Stimulated activated CD4-positive, alpha-beta T cell treated with anti-CD3 and anti-CD28 coated beads, Interleukin-12 subunit alpha, Interleukin-12 subunit beta, amount 100 ng/mL, for 4 hours (primary cell): ENCODE results near the gene EXPH5.
A peak's percentile ranks its signal among the peaks of the same experiment; 100 is the strongest.
"Not testable (repeated sequence)": the region's sequence is repeated elsewhere in the genome, so short reads cannot be mapped to it uniquely, and the experiment has no call there.

Source experiments
- DNase-seq: peaks from one replicate; pipeline ENCODE4 v3.0.0-alpha.2; 2020

Gene EXPH5

DNA sequence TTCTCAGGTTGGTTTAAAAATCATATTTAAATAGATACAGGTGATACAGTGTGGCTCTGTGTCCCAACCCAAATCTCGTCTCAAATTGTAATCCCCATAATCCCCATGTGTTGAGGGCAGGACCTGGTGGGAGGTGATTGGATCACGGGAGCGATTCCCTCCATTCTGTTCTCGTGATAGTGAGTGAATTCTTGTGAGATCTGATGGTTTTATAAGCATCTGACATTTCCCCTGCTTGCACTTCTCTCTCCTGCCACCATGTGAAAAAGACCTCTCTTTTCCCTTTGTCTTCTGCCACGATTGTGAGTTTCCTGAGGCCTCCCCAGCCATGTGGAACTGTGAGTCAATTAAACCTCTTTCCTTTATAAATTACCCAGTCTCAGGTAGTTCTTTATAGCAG is 9.2 kb upstream of the EXPH5 start:
- DNase-seq: not testable (repeated sequence)

DNA sequence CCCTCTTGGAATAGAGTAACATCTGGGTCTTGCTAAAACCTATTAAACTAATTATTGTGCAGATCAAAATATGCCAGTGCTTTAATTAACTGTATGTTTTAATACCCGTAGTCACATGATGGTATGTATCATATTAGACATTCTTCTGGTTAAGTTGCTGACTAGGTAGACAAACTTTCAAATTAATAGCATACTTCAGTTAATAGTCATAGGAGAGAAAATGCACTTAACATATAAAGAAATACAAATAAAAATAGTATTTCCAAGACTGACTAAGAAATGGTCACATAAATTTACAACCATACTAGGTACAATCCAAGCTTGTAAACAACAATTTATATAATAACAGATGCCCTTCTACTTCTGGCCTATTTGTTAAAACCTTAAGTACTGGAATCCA is 7.6 kb upstream of the EXPH5 start:
- no peak for DNase-seq

DNA sequence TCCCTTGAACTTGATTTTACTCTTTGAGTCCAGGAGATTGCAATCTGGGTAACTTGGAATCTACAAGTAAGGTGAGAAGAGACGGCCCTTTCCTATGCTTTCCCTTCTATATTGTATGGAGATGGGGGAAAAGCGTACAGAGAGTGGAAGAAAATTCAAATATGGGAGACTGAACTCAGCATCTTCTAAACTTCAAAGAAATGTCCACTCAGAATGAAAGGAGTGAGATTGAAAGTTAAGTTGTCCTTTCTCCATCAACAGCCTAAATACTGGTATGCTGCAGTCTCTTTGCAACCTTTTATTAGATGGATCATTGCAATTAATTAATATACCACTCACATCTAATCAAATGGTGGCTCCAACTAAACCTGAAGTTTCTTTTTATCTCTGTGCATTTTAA is 6.4 kb upstream of the EXPH5 start:
- DNase-seq: no peak

DNA sequence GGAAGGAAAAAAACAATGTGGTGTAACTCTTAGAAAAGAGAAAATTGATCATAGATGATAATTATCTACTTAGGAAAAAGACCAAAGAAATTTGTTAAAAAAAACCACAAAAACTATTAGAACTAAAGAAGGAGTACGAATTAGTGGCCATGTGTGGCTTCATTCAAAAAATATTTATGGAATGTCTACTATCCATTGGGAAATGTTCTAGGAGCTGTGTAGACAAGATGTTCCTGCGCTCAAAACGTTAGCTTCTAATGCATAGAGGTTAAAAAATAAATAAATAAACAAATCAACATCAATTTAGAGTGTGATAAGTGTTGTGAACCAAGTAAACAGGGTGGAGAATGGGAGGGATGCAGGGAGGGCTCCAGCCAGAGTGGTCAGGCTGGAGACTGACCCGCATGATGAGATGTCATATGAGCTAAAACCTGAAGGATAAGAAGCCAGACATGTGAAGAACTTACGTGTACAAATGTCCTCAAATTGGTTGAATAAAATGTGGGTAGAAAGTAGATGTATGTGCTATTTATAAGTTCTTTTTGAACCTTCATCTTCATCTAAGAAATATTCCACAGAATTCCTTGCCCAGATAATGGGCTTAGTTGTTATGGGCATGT is 4.3 kb upstream of the EXPH5 start:
- DNase-seq: no peak

DNA sequence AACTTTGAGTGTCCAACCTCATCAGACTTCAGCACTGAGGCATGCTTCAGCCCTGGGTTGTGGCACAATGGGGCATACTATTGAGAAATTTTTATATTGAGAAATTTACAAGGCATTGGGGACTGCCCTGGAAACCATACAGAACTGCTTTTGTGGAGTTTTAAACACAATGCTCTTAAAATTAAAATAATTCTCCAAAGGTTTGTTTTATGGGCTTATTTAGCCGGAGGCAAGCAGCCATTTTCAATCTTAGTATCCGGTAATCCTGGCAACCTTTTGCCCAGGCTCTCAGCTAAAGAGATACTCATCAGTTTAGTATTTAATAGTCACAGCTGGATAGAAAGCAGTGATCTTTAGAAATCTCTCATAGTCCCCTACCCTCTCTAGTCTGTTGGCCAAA is 3.1 kb upstream of the EXPH5 start:
- no peak for DNase-seq

DNA sequence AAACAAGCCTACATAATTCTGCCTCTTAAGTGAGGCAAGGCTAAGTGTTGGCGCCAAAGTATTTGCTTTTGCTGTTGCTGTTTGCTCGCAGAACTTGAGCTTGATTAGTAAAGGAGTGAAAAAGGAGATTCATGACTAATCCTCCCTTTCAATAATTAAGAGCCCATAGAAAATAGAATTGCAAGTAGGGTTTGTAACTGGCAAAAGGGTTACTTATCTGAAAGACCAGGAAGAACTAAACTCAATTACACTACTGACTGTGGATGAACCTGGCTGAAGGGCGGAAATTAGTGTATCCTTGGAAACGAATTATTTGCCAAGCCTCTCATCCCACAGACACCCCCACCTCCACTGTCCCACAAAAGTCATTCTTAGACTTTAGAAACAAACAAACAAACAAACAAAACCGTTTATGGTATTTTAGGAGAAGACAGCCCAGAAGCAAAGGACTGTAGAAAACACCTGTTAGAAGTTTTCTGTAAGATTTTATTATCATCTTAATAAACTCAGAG is 411 bp upstream of the EXPH5 start:
- DNase-seq: no peak

DNA sequence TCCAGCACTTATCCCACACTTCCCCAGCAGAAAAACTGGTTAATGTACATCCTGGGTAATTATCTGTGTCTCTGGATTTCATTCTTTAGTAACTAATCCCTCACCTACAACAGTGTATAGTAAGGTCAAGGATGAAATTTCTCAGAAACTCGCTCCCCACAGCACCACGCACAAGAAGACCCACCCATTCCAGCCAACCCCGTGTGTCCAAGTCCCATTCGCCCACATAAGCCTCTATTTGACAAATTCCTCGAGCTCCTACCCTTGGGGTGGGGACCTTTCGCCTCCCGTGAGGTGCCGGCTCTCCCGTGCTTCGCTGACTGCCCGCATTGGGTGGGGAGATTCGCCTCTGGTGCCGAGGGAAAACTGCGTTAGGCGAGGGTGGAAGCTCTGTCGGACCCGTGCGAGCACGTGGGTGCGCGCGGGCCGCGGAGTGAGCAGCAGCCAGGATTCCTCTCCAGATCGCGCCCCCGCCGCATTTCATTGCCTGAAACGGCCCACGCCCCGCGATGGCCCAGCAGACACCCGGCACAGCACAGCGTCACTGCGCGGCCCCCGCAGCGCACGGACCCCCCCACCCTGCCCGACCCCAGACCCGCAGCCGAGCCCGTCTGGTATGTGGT is 866 bp downstream of the EXPH5 start:
- peak; percentile 45 for DNase-seq

DNA sequence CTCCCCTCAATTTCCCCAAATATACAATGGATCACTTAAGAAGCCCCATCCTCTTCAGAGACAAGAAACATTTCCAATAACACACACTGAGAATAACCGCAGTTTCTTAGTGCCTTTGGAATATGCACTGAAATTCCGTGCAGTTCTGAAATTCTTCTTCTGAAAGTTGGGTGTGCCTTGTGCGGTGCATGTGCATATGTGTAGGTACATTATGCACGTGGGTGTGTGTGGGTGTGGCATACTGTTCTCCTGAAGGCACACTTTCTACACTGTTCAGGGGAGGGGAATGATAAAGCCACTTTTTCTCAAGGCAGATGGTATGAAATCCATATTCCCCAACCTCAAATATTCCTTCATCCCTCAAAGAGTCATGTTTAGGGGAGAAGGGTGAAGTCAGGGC is 1.7 kb downstream of the EXPH5 start:
- DNase-seq: no peak

DNA sequence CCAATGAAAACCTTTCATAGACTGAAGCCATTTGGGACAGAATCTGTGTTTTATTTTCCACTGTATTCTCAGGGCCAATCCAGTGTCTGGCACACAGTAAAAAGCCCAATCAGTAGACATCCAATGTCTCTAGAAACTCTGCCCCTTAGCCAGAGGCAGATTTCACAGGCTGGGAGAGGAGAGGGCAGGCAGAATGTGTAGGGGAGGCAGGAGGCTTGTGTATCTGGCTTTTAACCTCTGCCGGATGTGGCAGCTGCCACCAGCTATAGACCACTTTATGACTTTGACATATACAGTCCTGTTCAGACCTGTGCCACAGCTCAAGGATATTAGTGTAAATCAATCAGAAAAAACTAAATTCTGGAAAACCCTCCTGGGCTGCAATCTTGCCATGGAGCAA is 4.4 kb downstream of the EXPH5 start:
- no peak for DNase-seq

DNA sequence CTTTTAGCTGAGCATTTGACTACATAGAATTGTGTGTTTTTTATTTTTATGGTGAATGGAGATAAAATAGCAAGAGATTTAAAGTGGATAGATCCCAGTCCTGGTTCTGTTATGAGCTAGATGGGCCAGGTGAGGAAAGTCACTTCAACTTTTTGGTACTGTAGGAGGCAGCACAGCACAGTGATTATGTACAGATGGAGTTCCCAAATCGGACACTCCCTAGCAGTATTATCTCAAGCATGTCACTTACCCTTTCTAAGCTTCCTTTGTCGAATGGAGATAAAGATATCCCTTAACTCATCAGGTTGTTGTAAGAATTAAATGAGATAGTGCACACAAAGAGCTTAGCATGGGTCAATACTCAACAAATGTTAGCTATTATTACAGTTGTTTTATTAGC is 5.3 kb downstream of the EXPH5 start:
- no peak for DNase-seq

DNA sequence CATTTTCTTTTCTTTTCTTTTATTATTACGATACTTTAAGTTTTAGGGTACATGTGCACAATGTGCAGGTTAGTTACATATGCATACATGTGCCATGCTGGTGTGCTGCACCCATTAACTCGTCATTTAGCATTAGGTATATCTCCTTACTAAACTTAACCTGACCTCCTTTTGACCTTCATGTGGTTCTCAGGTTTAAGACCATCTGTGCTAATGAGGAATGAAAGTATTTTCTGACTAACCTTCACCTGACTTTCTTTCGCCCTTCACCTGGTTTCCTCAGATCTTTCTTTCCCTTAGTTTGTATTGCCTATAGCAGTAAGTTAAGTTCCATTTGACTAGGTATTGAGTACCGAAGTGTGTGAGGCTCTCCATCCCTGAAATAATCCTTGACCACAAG is 6.5 kb downstream of the EXPH5 start:
- DNase-seq: no peak

DNA sequence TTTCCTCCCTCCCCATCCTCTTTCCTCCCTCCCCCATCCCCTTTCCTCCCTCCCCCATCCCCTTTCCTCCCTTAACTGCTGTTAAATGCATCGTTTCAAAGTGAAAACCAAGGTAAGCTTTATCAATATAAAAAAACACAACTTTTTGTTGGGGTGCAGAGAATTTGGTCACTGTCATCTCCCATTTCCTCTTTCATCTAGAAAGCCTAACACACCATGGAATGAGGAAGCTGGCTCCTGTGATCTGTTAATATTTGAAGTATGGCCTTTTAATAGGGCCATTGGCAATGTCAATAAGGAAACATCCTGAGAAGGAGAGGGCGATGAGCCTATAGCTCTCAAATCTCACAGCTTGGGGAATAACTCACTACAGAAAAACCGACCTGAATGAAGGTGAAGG is 7.0 kb downstream of the EXPH5 start:
- DNase-seq: no peak

DNA sequence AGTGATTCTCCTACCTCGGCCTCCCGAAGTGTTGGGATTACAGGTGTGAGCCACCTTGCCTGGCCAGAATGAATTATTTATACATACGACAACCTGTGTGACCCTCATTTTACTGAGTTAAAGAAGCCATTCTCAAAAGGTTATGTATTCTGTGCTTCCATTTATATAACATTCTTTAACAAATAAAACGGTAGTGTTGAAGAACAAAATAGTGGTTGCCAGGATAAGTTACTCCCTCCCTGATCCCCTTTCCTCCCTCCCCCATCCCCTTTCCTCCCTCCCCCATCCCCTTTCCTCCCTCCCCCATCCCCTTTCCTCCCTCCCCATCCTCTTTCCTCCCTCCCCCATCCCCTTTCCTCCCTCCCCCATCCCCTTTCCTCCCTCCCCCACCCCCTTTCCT is 7.4 kb downstream of the EXPH5 start:
- not testable (repeated sequence) for DNase-seq

DNA sequence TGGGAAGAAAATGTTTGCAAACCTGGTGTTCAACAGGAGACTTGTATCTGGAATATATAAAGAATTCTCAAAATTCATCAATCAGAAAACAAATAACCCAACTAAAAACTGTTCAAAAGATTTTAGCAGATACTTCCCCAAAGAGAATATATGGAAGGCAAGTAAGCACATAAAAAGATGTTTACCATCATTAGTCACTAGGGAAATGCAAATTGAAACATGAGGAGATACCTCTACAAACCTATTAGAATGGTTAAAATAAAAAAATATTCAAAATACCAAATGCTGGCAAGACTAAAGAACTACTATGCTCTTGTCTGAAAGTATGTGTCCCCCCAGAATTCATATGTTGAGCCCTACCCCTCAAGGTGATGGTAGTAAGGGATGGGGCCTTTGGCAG is 8.6 kb downstream of the EXPH5 start:
- no peak for DNase-seq

DNA sequence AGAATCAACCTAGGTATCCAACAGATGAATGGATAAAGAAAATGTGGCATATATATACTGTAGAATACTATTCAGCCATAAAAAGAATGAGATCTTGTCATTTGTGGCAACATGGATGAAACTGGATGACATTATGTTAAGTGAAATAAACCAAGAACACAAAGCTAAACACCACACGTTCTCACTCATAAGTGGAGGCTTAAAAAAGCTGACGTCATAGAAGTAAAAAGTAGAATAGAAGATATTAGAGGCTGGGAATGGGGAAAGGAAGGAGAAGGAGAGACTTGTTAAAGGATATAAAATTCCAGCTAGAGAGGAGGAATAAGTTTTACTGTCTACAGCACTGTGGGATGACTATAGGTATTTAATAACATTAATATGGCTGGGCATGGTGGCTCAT is 12.9 kb downstream of the EXPH5 start:
- DNase-seq: no peak

DNA sequence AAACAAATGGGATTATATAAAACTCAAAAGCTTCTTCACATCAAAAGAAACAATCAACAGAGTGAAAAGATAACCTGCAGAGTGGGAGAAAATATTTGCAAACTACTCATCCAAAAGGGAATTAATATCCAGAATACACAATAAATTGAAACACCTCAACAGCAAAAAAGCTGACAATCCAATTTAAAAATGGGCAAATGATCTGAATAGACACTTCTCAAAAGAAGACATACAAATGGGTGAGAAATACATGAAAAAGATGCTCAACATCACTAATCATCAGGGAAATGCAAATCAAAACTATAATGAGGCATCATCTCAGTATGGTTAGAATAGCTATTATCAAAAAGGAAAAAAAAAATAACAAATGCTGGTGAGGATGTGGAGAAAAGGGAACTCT is 13.5 kb downstream of the EXPH5 start:
- DNase-seq: no peak

DNA sequence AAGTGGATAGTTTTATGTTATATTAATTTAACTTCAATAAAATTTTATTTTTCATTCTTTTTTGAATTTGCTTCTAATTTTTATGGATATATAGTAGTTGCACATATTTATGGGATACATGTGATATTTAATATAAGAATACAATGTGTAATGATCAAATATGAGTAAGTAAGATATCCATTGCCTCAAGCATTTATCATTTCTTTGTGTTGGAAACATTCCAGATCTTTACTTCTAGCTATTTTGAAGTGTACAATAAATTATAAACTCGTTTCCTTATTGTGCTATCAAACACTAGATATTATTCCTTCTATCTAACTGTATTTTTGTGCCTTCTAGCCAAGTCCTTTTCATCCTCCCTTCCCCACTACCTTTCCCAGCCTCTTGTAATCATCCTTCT is 17.0 kb downstream of the EXPH5 start:
- DNase-seq: no peak

DNA sequence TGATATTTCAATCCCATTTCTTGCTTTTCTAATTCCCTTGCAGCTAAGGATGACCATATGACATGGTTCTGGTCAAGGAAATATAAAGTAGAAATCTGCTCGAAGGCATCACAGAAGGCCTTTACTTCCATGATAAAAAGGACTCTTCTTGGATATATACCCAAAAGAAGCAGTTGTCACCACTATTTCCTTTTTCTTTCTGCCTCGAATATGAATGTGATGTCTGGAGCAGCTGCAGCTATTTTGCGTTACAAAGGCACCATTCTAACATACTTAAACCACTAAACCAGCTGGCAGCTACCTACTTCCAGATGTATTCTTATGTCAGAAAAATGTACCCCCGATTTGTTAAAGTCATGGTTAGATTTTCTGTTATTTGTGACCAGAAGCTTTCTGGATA is 18.9 kb downstream of the EXPH5 start:
- DNase-seq: no peak

DNA sequence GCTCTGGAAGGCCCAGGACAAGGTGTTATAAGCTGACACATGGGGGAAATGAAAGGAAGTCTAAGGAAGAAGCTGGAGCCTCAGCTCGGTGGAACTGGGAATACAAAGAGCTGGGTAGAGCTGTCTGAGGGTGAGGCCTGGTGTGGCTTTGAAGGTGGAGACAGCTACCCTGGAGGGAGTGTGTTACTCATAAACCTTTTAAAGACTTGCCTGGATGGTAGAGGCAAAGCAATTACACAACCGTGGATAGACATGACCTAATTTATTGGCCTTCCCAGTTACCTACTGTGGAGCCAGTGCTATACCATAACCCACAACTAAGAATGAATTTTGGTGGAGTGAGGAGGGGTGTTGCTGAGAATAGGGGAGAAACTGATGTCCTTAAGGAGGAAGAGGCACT is 22.6 kb downstream of the EXPH5 start:
- DNase-seq: no peak

DNA sequence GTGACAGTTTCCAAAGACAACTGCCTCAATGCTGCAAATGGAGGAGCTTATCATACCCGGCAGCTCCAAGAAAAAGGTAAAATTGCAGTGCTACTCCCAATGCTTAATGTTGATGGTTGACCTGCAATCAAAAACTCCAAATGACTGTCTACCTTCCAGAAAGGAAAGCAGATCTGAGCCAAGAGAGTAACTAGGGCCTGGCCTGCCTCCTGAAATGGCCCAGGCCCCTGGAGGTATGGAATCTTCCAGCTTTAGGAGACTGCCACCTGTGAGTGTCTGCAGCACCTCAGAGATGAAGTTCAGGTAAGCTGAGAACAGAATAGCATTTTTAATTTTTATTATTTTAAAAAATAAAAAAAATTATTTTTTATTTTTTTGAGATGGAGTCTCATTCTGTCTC is 23.7 kb downstream of the EXPH5 start:
- no peak for DNase-seq

DNA sequence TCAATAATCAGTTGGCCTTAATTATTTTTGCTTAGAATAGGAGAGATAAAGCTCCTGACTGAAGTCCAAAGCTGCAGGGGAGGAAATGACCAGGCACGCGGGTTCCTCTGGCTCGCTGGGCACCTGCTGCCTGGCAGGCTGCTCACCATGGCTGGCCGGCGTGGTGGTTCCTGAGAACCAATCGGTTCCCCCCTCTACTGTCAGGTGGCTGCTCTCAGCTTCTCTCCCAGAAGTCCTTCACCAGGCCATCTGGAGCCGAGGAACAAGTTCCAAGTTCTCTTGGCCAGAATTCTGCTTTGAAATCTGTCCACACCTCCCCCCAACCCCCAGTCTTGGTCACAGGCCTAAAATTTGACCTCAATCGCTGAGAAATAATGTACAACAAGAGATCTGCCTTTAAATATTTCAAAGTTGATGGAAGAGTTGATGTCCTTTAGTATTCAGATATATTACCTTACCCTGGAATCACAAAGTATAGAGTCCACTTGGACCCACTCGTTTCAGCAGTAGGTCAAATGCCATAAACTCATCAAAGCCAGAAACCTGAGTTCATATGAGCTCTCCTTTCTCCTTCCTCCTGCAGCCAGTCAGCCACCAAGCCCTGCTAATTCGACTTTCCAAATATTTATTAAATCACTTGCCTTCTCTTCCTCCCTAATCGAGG is 25.2 kb downstream of the EXPH5 start:
- DNase-seq: no peak

DNA sequence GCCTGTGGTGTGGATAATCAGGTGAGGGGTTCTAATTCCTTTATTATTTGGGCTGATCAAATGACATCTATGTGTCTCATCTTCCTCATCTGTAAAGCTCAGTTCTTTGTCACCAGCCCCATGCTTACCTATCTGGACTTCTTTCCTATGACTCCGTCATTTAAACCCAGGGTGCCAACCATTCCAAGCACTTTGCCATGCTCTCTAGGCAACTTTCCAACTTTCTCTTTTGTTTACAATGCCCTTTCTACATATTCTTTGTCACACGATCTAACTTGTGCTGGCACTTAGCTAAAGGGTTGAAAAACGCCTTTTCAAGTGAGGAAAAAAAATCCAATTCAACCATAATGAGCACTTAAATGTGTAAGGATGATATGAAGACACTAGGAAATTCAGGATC is 27.9 kb downstream of the EXPH5 start:
- no peak for DNase-seq

DNA sequence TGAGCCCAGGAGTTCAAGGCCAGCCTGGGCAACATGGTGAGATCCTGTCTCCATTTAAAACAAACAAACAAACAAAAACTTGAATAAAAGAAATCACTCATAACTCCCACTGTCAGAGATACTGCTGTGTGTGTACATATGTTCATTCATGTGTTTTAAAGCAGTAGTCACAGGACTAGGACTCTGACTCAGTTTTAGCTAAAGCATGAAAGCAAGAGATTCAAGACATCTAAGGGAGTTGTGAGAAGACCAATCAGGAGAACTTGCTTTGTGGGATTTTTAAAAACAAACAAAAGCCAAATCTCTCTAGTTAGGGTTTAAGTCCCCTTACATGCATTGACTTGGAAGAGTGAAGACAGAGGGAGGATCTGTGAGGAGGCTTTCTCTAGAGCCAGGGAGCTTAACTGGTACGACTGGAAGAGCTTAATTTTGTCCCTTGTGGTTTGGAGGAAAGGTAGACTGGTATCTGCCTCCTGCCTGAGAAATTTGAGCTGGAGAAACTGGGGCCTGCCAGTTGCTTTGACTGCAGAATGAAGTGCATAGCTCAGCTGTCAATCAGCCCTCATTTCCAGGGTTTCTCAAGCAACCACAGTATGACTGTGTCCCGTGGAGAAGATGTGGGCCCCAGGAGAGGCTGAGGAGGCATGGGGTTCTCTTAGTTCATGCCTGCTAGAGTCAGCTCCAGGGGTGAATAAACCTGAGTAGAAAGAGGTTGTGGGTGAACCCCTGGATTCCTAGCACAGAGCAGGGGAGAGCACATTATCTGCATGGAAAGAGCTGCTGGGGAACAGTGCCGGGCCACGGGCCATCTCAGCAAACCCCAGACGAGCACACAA is 30.6 kb downstream of the EXPH5 start:
- no peak for DNase-seq

DNA sequence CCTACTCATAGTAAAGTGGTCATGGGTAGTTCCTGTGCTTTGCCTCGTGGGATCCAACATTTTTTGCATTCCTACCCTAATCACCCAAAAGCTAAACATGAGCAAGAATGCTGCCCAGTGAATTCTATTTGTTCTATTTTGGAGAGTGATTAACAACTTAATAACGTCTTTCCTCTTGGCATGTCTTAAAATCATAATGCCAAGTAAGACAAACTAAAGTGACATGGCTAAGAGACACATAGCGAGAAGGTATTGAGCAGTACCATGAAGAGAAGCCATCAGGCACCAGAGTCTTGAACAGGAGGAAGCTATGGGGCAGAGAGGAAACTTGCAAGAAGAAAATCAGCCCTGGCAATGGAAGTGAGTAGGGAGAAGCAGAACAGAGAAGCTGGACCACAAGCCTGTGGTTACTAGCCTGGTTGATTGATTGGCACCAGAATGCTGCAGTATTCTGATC is 32.0 kb downstream of the EXPH5 start:
- no peak for DNase-seq
